ENCODE measurements around the gene DUSP23.

The DUSP23 gene

DNA sequence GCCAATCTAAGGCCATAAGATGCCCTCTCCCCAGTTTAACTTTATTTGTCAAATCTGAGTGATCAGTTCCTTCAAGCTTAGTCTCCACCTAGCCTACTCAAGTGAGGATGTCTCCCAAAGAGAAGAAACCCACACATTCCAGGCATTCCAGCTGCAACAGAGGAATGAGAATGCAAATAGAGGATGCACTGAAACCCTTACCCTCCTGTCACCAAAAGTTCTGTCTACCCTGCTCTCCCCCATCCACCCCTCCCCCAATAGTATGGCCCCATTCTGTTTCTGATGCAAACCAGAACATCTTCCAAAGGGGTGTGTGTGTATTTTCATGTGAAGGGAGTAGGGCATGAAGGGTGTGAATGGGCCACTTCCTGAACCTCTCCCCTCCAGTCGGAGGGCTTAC is 3.0 kb downstream of the DUSP23 start:
- TF ChIP-seq CTCF (conservative IDR thresholded peaks at IDR 0.05; ENCODE audit: low read depth, low read length) = no peak
- no peak for DNase-seq (ENCODE audit: low read depth)
- no peak overlapping the region for H3K4me3 ChIP-seq (ENCODE audit: low read length)

DNA sequence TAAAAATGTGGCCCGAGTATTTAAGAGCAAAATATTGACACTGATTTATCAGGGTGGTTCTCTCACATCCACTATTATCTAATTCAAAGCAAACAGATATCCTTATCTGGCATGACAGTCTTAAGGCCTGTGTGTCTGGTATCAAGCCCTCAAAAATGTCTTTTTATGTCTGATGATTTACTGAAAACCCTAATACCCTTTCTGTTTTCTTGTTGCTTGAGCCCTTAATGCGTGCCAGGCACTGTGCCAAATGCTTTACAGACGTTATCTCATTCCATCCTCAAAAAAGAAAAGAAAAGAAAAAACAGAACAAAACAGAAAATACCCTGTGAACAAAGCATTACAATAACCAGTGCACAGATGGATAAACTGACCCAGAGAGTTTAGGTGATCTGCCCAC is 5.7 kb downstream of the DUSP23 start:
- no peak for TF ChIP-seq CTCF (conservative IDR thresholded peaks at IDR 0.05; ENCODE audit: low read depth, low read length)
- no peak for DNase-seq (ENCODE audit: low read depth)

GRCh38 chr1:159786966-159787365 is 6.2 kb downstream of the DUSP23 start:
- DNase-seq (ENCODE audit: low read depth) = peak; percentile 35
- TF ChIP-seq CTCF (conservative IDR thresholded peaks at IDR 0.05; ENCODE audit: low read depth, low read length) = no peak
- H3K4me3 ChIP-seq (ENCODE audit: low read length) = no peak overlapping the region

More for the DNA sequence above, 5.7 kb downstream of the DUSP23 start:
- H3K4me3 ChIP-seq (ENCODE audit: low read length) = no peak overlapping the region

GRCh38 chr1:159790237-159790917 is 9.6 kb downstream of the DUSP23 start:
- peak; percentile 68 for TF ChIP-seq CTCF (conservative IDR thresholded peaks at IDR 0.05; ENCODE audit: low read depth, low read length)
- DNase-seq (ENCODE audit: low read depth) = no peak
- H3K4me3 ChIP-seq (ENCODE audit: low read length) = no peak overlapping the region

GRCh38 chr1:159791031-159791430 is 10.3 kb downstream of the DUSP23 start:
- TF ChIP-seq CTCF (conservative IDR thresholded peaks at IDR 0.05; ENCODE audit: low read depth, low read length) = no peak
- H3K4me3 ChIP-seq (ENCODE audit: low read length) = no peak overlapping the region
- no peak for DNase-seq (ENCODE audit: low read depth)

DNA sequence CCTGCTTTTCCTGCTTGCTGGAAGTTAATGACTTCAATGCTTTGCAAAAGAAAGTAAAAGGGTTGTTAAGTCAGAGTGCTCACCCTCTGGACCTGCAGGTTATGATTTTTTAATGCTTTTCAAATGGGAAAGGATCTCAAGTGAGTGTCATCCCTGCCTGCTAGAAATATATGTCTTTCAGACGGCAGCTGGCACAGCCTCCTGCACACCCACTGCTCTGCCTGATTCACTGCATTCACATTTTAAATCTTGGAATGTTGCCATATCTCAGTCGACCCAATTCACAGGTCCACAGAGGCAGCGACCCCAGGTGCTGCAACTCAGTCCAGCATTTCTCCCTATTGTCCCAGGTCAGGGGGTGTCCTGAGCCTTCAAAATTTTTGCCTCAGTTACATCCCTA is 10.7 kb downstream of the DUSP23 start:
- no peak for TF ChIP-seq CTCF (conservative IDR thresholded peaks at IDR 0.05; ENCODE audit: low read depth, low read length)
- DNase-seq (ENCODE audit: low read depth) = no peak

GRCh38 chr1:159795534-159795933 is 14.8 kb downstream of the DUSP23 start:
- DNase-seq (ENCODE audit: low read depth) = no peak
- no peak for TF ChIP-seq CTCF (conservative IDR thresholded peaks at IDR 0.05; ENCODE audit: low read depth, low read length)
- no peak overlapping the region for H3K4me3 ChIP-seq (ENCODE audit: low read length)

More for the DNA sequence above, 10.7 kb downstream of the DUSP23 start:
- no peak overlapping the region for H3K4me3 ChIP-seq (ENCODE audit: low read length)

Data from retinal pigment epithelial cell (primary cell).